ENCODE results near the gene ZNF385B. TPM values are rescaled to one million over a fixed set of nuclear protein-coding genes. Genes with fewer than 3 reads are reported as not detected.

ZNF385B gene
- total RNA-seq, 1 donor from 2014 or later: 0.25 TPM

GRCh38 chr2:179809606-179810005 lies 51.8 kb downstream of the ZNF385B start:
- Histone ChIP-seq H3K36me3 (ENCODE audit: control insufficient read depth, insufficient read depth, low read length) (no peaks in the 10 kb centered on the region), H3K27me3 (ENCODE audit: control insufficient read depth, insufficient read depth, low read length) (no peaks in the 10 kb centered on the region), H3K4me3 (ENCODE audit: low read depth, low read length) (no peak overlapping the region)
- no peak for TF ChIP-seq CTCF (IDR thresholded peaks at IDR 0.05; ENCODE audit: insufficient read depth, low read length, poor library complexity, severe bottlenecking)
- DNase-seq (ENCODE audit: low read depth): no peak

GRCh38 chr2:179805001-179805400 lies 56.4 kb downstream of the ZNF385B start:
- Histone ChIP-seq H3K36me3 (ENCODE audit: control insufficient read depth, insufficient read depth, low read length) (no peaks in the 10 kb centered on the region), H3K27me3 (ENCODE audit: control insufficient read depth, insufficient read depth, low read length) (no peaks in the 10 kb centered on the region), H3K4me3 (ENCODE audit: low read depth, low read length) (no peak overlapping the region)
- no peak for DNase-seq (ENCODE audit: low read depth)
- no peak for TF ChIP-seq CTCF (IDR thresholded peaks at IDR 0.05; ENCODE audit: insufficient read depth, low read length, poor library complexity, severe bottlenecking)

- Histone ChIP-seq H3K36me3 (ENCODE audit: control insufficient read depth, insufficient read depth, low read length) (no peaks in the 10 kb centered on the region), H3K27me3 (ENCODE audit: control insufficient read depth, insufficient read depth, low read length) (no peaks in the 10 kb centered on the region), H3K4me3 (ENCODE audit: low read depth, low read length) (no peak overlapping the region)
- DNase-seq (ENCODE audit: low read depth): no peak
- TF ChIP-seq CTCF (IDR thresholded peaks at IDR 0.05; ENCODE audit: insufficient read depth, low read length, poor library complexity, severe bottlenecking): no peak
Observed at GRCh38 chr2:179804206-179804605, 57.2 kb downstream of the ZNF385B start.

GRCh38 chr2:179802051-179802882 lies 59.1 kb downstream of the ZNF385B start:
- H3K27me3 ChIP-seq (ENCODE audit: control insufficient read depth, insufficient read depth, low read length): no peaks in the 10 kb centered on the region
- no peak for TF ChIP-seq CTCF (IDR thresholded peaks at IDR 0.05; ENCODE audit: insufficient read depth, low read length, poor library complexity, severe bottlenecking)
- no peak overlapping the region for H3K4me3 ChIP-seq (ENCODE audit: low read depth, low read length)
- no peak for DNase-seq (ENCODE audit: low read depth)
- H3K36me3 ChIP-seq (ENCODE audit: control insufficient read depth, insufficient read depth, low read length): no peaks in the 10 kb centered on the region

GRCh38 chr2:179800776-179801175 lies 60.6 kb downstream of the ZNF385B start:
- no peak for DNase-seq (ENCODE audit: low read depth)
- Histone ChIP-seq H3K4me3 (ENCODE audit: low read depth, low read length) (no peak overlapping the region), H3K27me3 (ENCODE audit: control insufficient read depth, insufficient read depth, low read length) (no peaks in the 10 kb centered on the region), H3K36me3 (ENCODE audit: control insufficient read depth, insufficient read depth, low read length) (no peaks in the 10 kb centered on the region)
- TF ChIP-seq CTCF (IDR thresholded peaks at IDR 0.05; ENCODE audit: insufficient read depth, low read length, poor library complexity, severe bottlenecking): no peak

Data from kidney epithelial cell (primary cell).